SK-N-SH (cell line): Measurements from ENCODE around the gene CD33. TPM values are rescaled to one million over a fixed set of nuclear protein-coding genes. Genes with fewer than 3 reads are reported as not detected.

Experiments
- polyA plus RNA-seq, 3 experiments: library from polyadenylated mRNA; depleted of rRNA; stranded (reverse); fragments of >200 nt; gene quantifications; 2 replicates each; pipeline ENCODE4 v1.2.3, GENCODE V29; 2012
- small RNA-seq, 7 experiments: library from RNA; depleted of rRNA; stranded (forward); fragments of <200 nt; gene quantifications; one replicate each; pipeline ENCODE3, GENCODE V24; 2012

CD33 gene
- polyA plus RNA-seq, 1 of the 3 experiments (the other 2 are of a cell fraction): 0.36 TPM

Small RNAs within 50 kb of the gene (small RNA-seq; reads per million reads assigned to genes)
- gene MIR8074: 0 reads per million in 7 experiments

Other genes with a start within 250 kb of the CD33 start
- gene KLK7, start 241.2 kb upstream of the CD33 start, polyA plus RNA-seq (2012; rRNA removed): not detected in 2 replicates
- gene KLK8, start 223.5 kb upstream of the CD33 start, polyA plus RNA-seq (2012; rRNA removed): not detected in 2 replicates
- gene KLK10, start 205.4 kb upstream of the CD33 start, polyA plus RNA-seq (2012; rRNA removed): not detected in 2 replicates
- not detected in 2 replicates for gene KLK11, start 198.5 kb upstream of the CD33 start, polyA plus RNA-seq (2012; rRNA removed)
- gene KLK12, start 190.1 kb upstream of the CD33 start, polyA plus RNA-seq (2012; rRNA removed): not detected in 2 replicates
- gene KLK13, start 160.0 kb upstream of the CD33 start, polyA plus RNA-seq (2012; rRNA removed): not detected in 2 replicates
- 0.19 and 0.26 TPM in 2 replicates for gene KLK14, start 142.2 kb upstream of the CD33 start, polyA plus RNA-seq (2012; rRNA removed)
- 7.2 and 8.8 TPM in 2 replicates for gene CTU1, start 116.7 kb upstream of the CD33 start, polyA plus RNA-seq (2012; rRNA removed)
- not detected in 2 replicates for gene SIGLEC9, start 100.2 kb upstream of the CD33 start, polyA plus RNA-seq (2012; rRNA removed)
- gene SIGLEC7, start 82.8 kb upstream of the CD33 start, polyA plus RNA-seq (2012; rRNA removed): not detected in 2 replicates
- not detected in 2 replicates for gene SIGLECL1, start 26.0 kb downstream of the CD33 start, polyA plus RNA-seq (2012; rRNA removed)
- 0.36 and 0.60 TPM in 2 replicates for gene IGLON5, start 86.6 kb downstream of the CD33 start, polyA plus RNA-seq (2012; rRNA removed)
- 2.3 and 2.7 TPM in 2 replicates for gene VSIG10L, start 117.1 kb downstream of the CD33 start, polyA plus RNA-seq (2012; rRNA removed)
- 130 and 169 TPM in 2 replicates for gene ETFB, start 141.3 kb downstream of the CD33 start, polyA plus RNA-seq (2012; rRNA removed)
- 0.26 TPM in 1 of 2 replicates, not detected in the other for gene CLDND2, start 143.9 kb downstream of the CD33 start, polyA plus RNA-seq (2012; rRNA removed)
- gene NKG7, start 147.6 kb downstream of the CD33 start, polyA plus RNA-seq (2012; rRNA removed): not detected in 2 replicates
- not detected in 2 replicates for gene LIM2, start 162.9 kb downstream of the CD33 start, polyA plus RNA-seq (2012; rRNA removed)
- not detected in 2 replicates for gene C19orf84, start 165.5 kb downstream of the CD33 start, polyA plus RNA-seq (2012; rRNA removed)
- gene SIGLEC10, start 192.6 kb downstream of the CD33 start, polyA plus RNA-seq (2012; rRNA removed): not detected in 2 replicates
- gene SIGLEC8, start 233.4 kb downstream of the CD33 start, polyA plus RNA-seq (2012; rRNA removed): not detected in 2 replicates